ENCODE measurements around the gene DDX20. TPM values are rescaled to one million over a fixed set of nuclear protein-coding genes. Genes with fewer than 3 reads are reported as not detected.

DDX20 gene, protein sequence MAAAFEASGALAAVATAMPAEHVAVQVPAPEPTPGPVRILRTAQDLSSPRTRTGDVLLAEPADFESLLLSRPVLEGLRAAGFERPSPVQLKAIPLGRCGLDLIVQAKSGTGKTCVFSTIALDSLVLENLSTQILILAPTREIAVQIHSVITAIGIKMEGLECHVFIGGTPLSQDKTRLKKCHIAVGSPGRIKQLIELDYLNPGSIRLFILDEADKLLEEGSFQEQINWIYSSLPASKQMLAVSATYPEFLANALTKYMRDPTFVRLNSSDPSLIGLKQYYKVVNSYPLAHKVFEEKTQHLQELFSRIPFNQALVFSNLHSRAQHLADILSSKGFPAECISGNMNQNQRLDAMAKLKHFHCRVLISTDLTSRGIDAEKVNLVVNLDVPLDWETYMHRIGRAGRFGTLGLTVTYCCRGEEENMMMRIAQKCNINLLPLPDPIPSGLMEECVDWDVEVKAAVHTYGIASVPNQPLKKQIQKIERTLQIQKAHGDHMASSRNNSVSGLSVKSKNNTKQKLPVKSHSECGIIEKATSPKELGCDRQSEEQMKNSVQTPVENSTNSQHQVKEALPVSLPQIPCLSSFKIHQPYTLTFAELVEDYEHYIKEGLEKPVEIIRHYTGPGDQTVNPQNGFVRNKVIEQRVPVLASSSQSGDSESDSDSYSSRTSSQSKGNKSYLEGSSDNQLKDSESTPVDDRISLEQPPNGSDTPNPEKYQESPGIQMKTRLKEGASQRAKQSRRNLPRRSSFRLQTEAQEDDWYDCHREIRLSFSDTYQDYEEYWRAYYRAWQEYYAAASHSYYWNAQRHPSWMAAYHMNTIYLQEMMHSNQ
- total RNA-seq = 14.6 and 20.1 TPM in 2 replicates

GRCh38 chr1:111755331-111756123 lies at the start of gene DDX20:
TSS of gene DDX20 (plus strand) at chr1:111755901. CDS start at chr1:111755925, 24 bp downstream.

DNA sequence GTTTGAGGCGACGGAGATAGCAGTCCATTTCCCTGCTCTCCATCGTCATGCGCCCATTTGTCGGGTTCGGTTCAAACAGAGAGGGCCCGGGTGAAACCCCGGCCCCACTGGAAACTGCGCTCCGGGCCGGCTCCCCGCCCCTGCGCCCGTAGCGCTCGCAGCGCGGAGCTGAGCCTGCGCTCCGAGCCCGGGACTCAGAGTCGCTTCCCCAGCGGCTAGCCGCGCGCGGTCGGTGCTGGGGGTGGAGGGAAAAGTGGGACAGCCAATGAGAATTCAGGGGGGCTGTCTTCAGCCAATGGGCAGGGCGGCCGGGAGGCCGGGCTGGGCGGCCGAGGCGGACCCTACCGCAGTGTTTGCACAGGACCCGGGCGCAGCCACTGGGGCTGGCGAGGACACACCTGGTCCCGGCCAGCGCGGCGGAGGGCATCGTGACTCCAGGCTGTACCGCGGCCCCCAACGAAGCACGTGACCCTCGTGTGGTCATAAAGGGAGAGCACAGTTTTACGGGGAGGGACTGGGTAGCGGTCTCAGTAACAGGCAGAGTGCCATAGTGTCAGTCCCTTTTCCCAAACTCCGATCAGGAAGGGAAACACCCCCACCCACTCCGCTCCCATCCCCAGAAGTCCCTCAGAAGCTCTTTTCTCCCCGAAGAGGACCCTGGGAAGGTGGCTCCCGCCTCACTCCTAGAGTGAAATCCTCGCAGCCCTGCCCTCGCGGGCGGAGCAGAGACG lies 16.3 kb upstream of the DDX20 start, which contains the start of gene INKA2:
Gene INKA2 (minus strand): TSS at position 202 of the 731 bp plus-strand sequence. CDS start 153 bp downstream, at position 49.

Small RNAs within 50 kb of the gene (small RNA-seq; reads per million reads assigned to genes)
- 1.4 reads per million, percentile 32 among the genes with 10 or more reads in this experiment for gene INKA2

Other genes with a start within 250 kb of the DDX20 start
- 15.6 and 20.6 TPM in 2 replicates for gene RAP1A, start 136.1 kb upstream of the DDX20 start, total RNA-seq
- 1.6 and 2.4 TPM in 2 replicates for gene INKA2, start 16.5 kb upstream of the DDX20 start, total RNA-seq
- 9.7 and 18.7 TPM in 2 replicates for gene KCND3, start 233.8 kb downstream of the DDX20 start, total RNA-seq

Data from hair follicle dermal papilla cell (primary cell).